ENCODE measurements around the gene GNAS. TPM values are rescaled to one million over a fixed set of nuclear protein-coding genes. Genes with fewer than 3 reads are reported as not detected.

GNAS gene
- total and polyA plus RNA-seq, 3 experiments from 2014 or later: 218 to 666 (median 637) TPM

GRCh38 chr20:58840816-58841538 lies 11.5 kb upstream of the GNAS start:
- Mint-ChIP-seq H3K27ac (peak overlapping the region in 1 of 8 donors; percentile 33), H3K4me1 (peaks cover 8 to 21% (median 14%) of the 10 kb centered on the region in 3 donors), H3K9me3 (no peaks in the 10 kb centered on the region), H3K36me3 (peaks cover 0 to 1% (median 0%) of the 10 kb centered on the region in 3 donors), H3K4me3 (no peak overlapping the region), H3K27me3 (peaks cover 39 to 61% of the 10 kb centered on the region in 2 donors)
- CTCF ChIA-PET: no interaction called here
- POLR2A ChIA-PET: no interaction called here
- no peak overlapping the region for H3K4me3 ChIP-seq (ENCODE audit: low read length)
- DNase-seq: no peak
- H3K27ac ChIP-seq (ENCODE audit: low read depth, low read length): no peak overlapping the region
- no peaks in the 10 kb centered on the region for H3K36me3 ChIP-seq (ENCODE audit: insufficient read depth, low read length)
- no peaks in the 10 kb centered on the region for H3K4me1 ChIP-seq (ENCODE audit: insufficient read depth, low read length)
- peaks cover 6% of the 10 kb centered on the region for H3K27me3 ChIP-seq (ENCODE audit: insufficient read depth, low read length, poor library complexity, severe bottlenecking)
- H3K9me3 ChIP-seq (ENCODE audit: low read length): no peaks in the 10 kb centered on the region

- peak overlapping the region in 1 of 8 donors; percentile 33 for H3K27ac Mint-ChIP-seq
- Histone ChIP-seq H3K27ac (ENCODE audit: low read depth, low read length) (no peak overlapping the region), H3K9me3 (ENCODE audit: low read length) (no peaks in the 10 kb centered on the region), H3K36me3 (ENCODE audit: insufficient read depth, low read length) (no peaks in the 10 kb centered on the region), H3K4me1 (ENCODE audit: insufficient read depth, low read length) (no peaks in the 10 kb centered on the region), H3K27me3 (ENCODE audit: insufficient read depth, low read length, poor library complexity, severe bottlenecking) (peaks cover 6% of the 10 kb centered on the region), H3K4me3 (ENCODE audit: low read length) (no peak overlapping the region)
- peaks cover 8 to 21% (median 14%) of the 10 kb centered on the region in 3 donors for H3K4me1 Mint-ChIP-seq
- DNase-seq: no peak
- H3K27me3 Mint-ChIP-seq: peaks cover 38 to 59% of the 10 kb centered on the region in 2 donors
- ChIA-PET POLR2A (no interaction called here), CTCF (no interaction called here)
- H3K36me3 Mint-ChIP-seq: peaks cover 0 to 1% (median 0%) of the 10 kb centered on the region in 3 donors
- H3K9me3 Mint-ChIP-seq: no peaks in the 10 kb centered on the region
- H3K4me3 Mint-ChIP-seq: no peak overlapping the region
Observed at GRCh38 chr20:58841539-58842264, 10.8 kb upstream of the GNAS start.

- Histone ChIP-seq H3K4me3 (ENCODE audit: low read length) (no peak overlapping the region), H3K9me3 (ENCODE audit: low read length) (no peaks in the 10 kb centered on the region), H3K27ac (ENCODE audit: low read depth, low read length) (no peak overlapping the region), H3K4me1 (ENCODE audit: insufficient read depth, low read length) (no peaks in the 10 kb centered on the region), H3K36me3 (ENCODE audit: insufficient read depth, low read length) (no peaks in the 10 kb centered on the region), H3K27me3 (ENCODE audit: insufficient read depth, low read length, poor library complexity, severe bottlenecking) (peaks cover 6% of the 10 kb centered on the region)
- peaks cover 8 to 21% (median 9%) of the 10 kb centered on the region in 3 donors for H3K4me1 Mint-ChIP-seq
- H3K27me3 Mint-ChIP-seq: peaks cover 38 to 63% of the 10 kb centered on the region in 2 donors
- peak overlapping the region in 1 of 8 donors; percentile 47 for H3K27ac Mint-ChIP-seq
- ChIA-PET CTCF (no interaction called here), POLR2A (no interaction called here)
- no peak overlapping the region for H3K4me3 Mint-ChIP-seq
- H3K36me3 Mint-ChIP-seq: peaks cover 0 to 1% (median 0%) of the 10 kb centered on the region in 3 donors
- no peak for DNase-seq
- no peaks in the 10 kb centered on the region for H3K9me3 Mint-ChIP-seq
Observed at GRCh38 chr20:58842276-58842675, 10.2 kb upstream of the GNAS start.

- Histone ChIP-seq H3K4me1 (ENCODE audit: insufficient read depth, low read length) (no peaks in the 10 kb centered on the region), H3K36me3 (ENCODE audit: insufficient read depth, low read length) (no peaks in the 10 kb centered on the region), H3K27ac (ENCODE audit: low read depth, low read length) (no peak overlapping the region), H3K9me3 (ENCODE audit: low read length) (no peaks in the 10 kb centered on the region), H3K4me3 (ENCODE audit: low read length) (no peak overlapping the region), H3K27me3 (ENCODE audit: insufficient read depth, low read length, poor library complexity, severe bottlenecking) (peaks cover 6% of the 10 kb centered on the region)
- Mint-ChIP-seq H3K36me3 (peaks cover 0 to 1% (median 0%) of the 10 kb centered on the region in 3 donors), H3K27ac (no peak overlapping the region), H3K4me1 (peaks cover 4 to 18% (median 9%) of the 10 kb centered on the region in 3 donors), H3K27me3 (peaks cover 38 to 65% of the 10 kb centered on the region in 2 donors), H3K4me3 (no peak overlapping the region), H3K9me3 (no peaks in the 10 kb centered on the region)
- no peak for DNase-seq
- ChIA-PET POLR2A (no interaction called here), CTCF (no interaction called here)
Observed at GRCh38 chr20:58843128-58843556, 9.4 kb upstream of the GNAS start.

GRCh38 chr20:58845706-58846105 lies 6.8 kb upstream of the GNAS start:
- peaks cover 14% of the 10 kb centered on the region for H3K27me3 ChIP-seq (ENCODE audit: insufficient read depth, low read length, poor library complexity, severe bottlenecking)
- H3K4me1 ChIP-seq (ENCODE audit: insufficient read depth, low read length): no peaks in the 10 kb centered on the region
- H3K4me3 Mint-ChIP-seq: no peak overlapping the region
- H3K9me3 ChIP-seq (ENCODE audit: low read length): no peaks in the 10 kb centered on the region
- POLR2A ChIA-PET: interaction anchor here (0.7 kb wide), 1 partner anchor 1028 kb away, joined by 10 read pairs; no protein-coding TSS in a partner anchor
- H3K36me3 ChIP-seq (ENCODE audit: insufficient read depth, low read length): no peaks in the 10 kb centered on the region
- H3K27me3 Mint-ChIP-seq: peaks cover 32 to 59% of the 10 kb centered on the region in 2 donors
- no peak overlapping the region for H3K27ac Mint-ChIP-seq
- no peak for DNase-seq
- H3K27ac ChIP-seq (ENCODE audit: low read depth, low read length): no peak overlapping the region
- peaks cover 4 to 12% (median 8%) of the 10 kb centered on the region in 3 donors for H3K4me1 Mint-ChIP-seq
- H3K4me3 ChIP-seq (ENCODE audit: low read length): no peak overlapping the region
- no peaks in the 10 kb centered on the region for H3K9me3 Mint-ChIP-seq
- CTCF ChIA-PET: interaction anchor here (1.2 kb wide), 1 partner anchor 25 kb away, joined by 3 read pairs; no protein-coding TSS in a partner anchor
- peaks cover 0 to 1% (median 0%) of the 10 kb centered on the region in 3 donors for H3K36me3 Mint-ChIP-seq

GRCh38 chr20:58847463-58847862 lies 5.1 kb upstream of the GNAS start:
- H3K9me3 ChIP-seq (ENCODE audit: low read length): no peaks in the 10 kb centered on the region
- H3K27ac ChIP-seq (ENCODE audit: low read depth, low read length): no peak overlapping the region
- no peaks in the 10 kb centered on the region for H3K9me3 Mint-ChIP-seq
- no peak overlapping the region for H3K4me3 Mint-ChIP-seq
- H3K27ac Mint-ChIP-seq: peak overlapping the region in 1 of 8 donors; percentile 44
- no peaks in the 10 kb centered on the region for H3K4me1 ChIP-seq (ENCODE audit: insufficient read depth, low read length)
- H3K27me3 ChIP-seq (ENCODE audit: insufficient read depth, low read length, poor library complexity, severe bottlenecking): peaks cover 18% of the 10 kb centered on the region
- no peak for DNase-seq
- CTCF ChIA-PET: interaction anchor here (0.8 kb wide), 1 partner anchor 8 kb away, joined by 3 read pairs; no protein-coding TSS in a partner anchor
- H3K4me3 ChIP-seq (ENCODE audit: low read length): no peak overlapping the region
- peaks cover 28 to 57% of the 10 kb centered on the region in 2 donors for H3K27me3 Mint-ChIP-seq
- H3K4me1 Mint-ChIP-seq: peaks cover 8 to 23% (median 18%) of the 10 kb centered on the region in 3 donors
- H3K36me3 ChIP-seq (ENCODE audit: insufficient read depth, low read length): no peaks in the 10 kb centered on the region
- no peaks in the 10 kb centered on the region for H3K36me3 Mint-ChIP-seq
- POLR2A ChIA-PET: no interaction called here

GRCh38 chr20:58850693-58851174 lies 1.8 kb upstream of the GNAS start, which contains the start of gene GNAS-AS1:
Gene GNAS-AS1 (minus strand): TSS chr20:58850902.
- H3K27me3 Mint-ChIP-seq: peaks cover 21 to 48% of the 10 kb centered on the region in 2 donors
- H3K4me1 ChIP-seq (ENCODE audit: insufficient read depth, low read length): peaks cover 8% of the 10 kb centered on the region
- peak within 1 kb of the TSS in 6 of 8 donors; percentile 31 to 88 (median 80) for H3K27ac Mint-ChIP-seq
- H3K27me3 ChIP-seq (ENCODE audit: insufficient read depth, low read length, poor library complexity, severe bottlenecking): peaks cover 27% of the 10 kb centered on the region
- no peaks in the 10 kb centered on the region for H3K9me3 ChIP-seq (ENCODE audit: low read length)
- H3K9me3 Mint-ChIP-seq: no peaks in the 10 kb centered on the region
- ChIA-PET POLR2A (interaction anchor here (1.6 kb wide), 1 partner anchor 38 kb away, joined by 4 read pairs; no protein-coding TSS in a partner anchor), CTCF (no interaction called here)
- peak within 1 kb of the TSS; percentile 86 to 97 (median 95) for H3K4me3 Mint-ChIP-seq
- H3K27ac ChIP-seq (ENCODE audit: low read depth, low read length): no peak within 1 kb of the TSS
- no peaks in the 10 kb centered on the region for H3K36me3 ChIP-seq (ENCODE audit: insufficient read depth, low read length)
- H3K4me1 Mint-ChIP-seq: peaks cover 9 to 35% (median 27%) of the 10 kb centered on the region in 3 donors
- peak within 1 kb of the TSS; percentile 65 for H3K4me3 ChIP-seq (ENCODE audit: low read length)
- DNase-seq: peak; percentile 63 to 90 (median 73)
- no peaks in the 10 kb centered on the region for H3K36me3 Mint-ChIP-seq
